Activated CD4-positive, alpha-beta T cell treated with anti-CD3 and anti-CD28 coated beads, Interleukin-2, amount 50 U/mL, for 4 hours (primary cell): ENCODE data around the gene SCARB1.
"Not testable (repeated sequence)": the region's sequence is repeated elsewhere in the genome, so short reads cannot be mapped to it uniquely, and the experiment has no call there.

ENCODE experiments used
- DNase-seq, 2 experiments: peaks; one replicate each; pipeline ENCODE4 v3.0.0-alpha.2; 2020

The SCARB1 gene

GRCh38 chr12:124883263-124884130, 19.8 kb upstream of the SCARB1 start:
- DNase-seq, result no peak

GRCh38 chr12:124881123-124881522, 17.5 kb upstream of the SCARB1 start:
- no peak for DNase-seq

- not testable (repeated sequence) for DNase-seq
Measured at GRCh38 chr12:124880335-124880734, 16.7 kb upstream of the SCARB1 start.

GRCh38 chr12:124878795-124879516, 15.3 kb upstream of the SCARB1 start:
- no peak for DNase-seq

GRCh38 chr12:124877423-124877822, 13.8 kb upstream of the SCARB1 start:
- no peak for DNase-seq

GRCh38 chr12:124876171-124876570, 12.5 kb upstream of the SCARB1 start:
- DNase-seq, result no peak

GRCh38 chr12:124875803-124876132, 12.1 kb upstream of the SCARB1 start:
- no peak for DNase-seq

- DNase-seq, result no peak
Measured at GRCh38 chr12:124874988-124875802, 11.5 kb upstream of the SCARB1 start.

- no peak for DNase-seq
Measured at GRCh38 chr12:124874188-124874587, 10.5 kb upstream of the SCARB1 start.

- DNase-seq, result no peak
Measured at GRCh38 chr12:124872068-124872719, 8.5 kb upstream of the SCARB1 start.

- DNase-seq, result no peak
Measured at GRCh38 chr12:124871297-124871696, 7.6 kb upstream of the SCARB1 start.

- DNase-seq, result no peak
Measured at GRCh38 chr12:124870515-124870914, 6.9 kb upstream of the SCARB1 start.

GRCh38 chr12:124869059-124869665, 5.5 kb upstream of the SCARB1 start:
- no peak for DNase-seq

- no peak for DNase-seq
Measured at GRCh38 chr12:124868252-124869058, 4.8 kb upstream of the SCARB1 start.

GRCh38 chr12:124867401-124867930, 3.8 kb upstream of the SCARB1 start:
- DNase-seq, result no peak

- DNase-seq, result no peak
Measured at GRCh38 chr12:124866883-124867400, 3.3 kb upstream of the SCARB1 start.

GRCh38 chr12:124866195-124866882, 2.7 kb upstream of the SCARB1 start:
- DNase-seq, result no peak

GRCh38 chr12:124865728-124866127, 2.1 kb upstream of the SCARB1 start:
- no peak for DNase-seq

- no peak for DNase-seq
Measured at GRCh38 chr12:124864326-124864752, 675 bp upstream of the SCARB1 start.

GRCh38 chr12:124862768-124863415, 772 bp downstream of the SCARB1 start:
- no peak for DNase-seq
